Measurements from ENCODE around the gene NAP1L4.

Gene NAP1L4

DNA sequence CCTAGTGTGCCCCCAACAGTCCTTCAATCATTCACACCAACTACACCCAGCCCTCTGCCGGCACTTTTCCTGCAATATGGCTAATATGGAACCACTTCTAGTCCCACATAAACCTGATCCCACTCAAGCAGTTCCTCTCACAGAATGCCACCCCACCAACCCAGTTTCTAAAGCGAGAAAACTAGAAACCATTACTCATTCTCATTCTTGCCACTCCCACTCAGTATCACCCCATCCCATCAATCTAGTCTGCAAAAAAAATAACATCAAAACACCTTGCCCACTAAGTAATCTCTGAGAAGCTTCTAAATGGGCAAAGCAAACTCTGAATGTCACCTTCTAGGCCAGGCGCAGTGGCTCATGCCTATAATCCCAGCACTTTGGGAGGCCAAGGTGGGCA, 17.9 kb downstream of the NAP1L4 start:
- no peak overlapping the region for H3K4me3 ChIP-seq (ENCODE audit: low read depth, low read length)
- TF ChIP-seq, protein P1, sequence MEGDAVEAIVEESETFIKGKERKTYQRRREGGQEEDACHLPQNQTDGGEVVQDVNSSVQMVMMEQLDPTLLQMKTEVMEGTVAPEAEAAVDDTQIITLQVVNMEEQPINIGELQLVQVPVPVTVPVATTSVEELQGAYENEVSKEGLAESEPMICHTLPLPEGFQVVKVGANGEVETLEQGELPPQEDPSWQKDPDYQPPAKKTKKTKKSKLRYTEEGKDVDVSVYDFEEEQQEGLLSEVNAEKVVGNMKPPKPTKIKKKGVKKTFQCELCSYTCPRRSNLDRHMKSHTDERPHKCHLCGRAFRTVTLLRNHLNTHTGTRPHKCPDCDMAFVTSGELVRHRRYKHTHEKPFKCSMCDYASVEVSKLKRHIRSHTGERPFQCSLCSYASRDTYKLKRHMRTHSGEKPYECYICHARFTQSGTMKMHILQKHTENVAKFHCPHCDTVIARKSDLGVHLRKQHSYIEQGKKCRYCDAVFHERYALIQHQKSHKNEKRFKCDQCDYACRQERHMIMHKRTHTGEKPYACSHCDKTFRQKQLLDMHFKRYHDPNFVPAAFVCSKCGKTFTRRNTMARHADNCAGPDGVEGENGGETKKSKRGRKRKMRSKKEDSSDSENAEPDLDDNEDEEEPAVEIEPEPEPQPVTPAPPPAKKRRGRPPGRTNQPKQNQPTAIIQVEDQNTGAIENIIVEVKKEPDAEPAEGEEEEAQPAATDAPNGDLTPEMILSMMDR (IDR thresholded peaks at IDR 0.05; ENCODE audit: low read depth, low read length): no peak

DNA sequence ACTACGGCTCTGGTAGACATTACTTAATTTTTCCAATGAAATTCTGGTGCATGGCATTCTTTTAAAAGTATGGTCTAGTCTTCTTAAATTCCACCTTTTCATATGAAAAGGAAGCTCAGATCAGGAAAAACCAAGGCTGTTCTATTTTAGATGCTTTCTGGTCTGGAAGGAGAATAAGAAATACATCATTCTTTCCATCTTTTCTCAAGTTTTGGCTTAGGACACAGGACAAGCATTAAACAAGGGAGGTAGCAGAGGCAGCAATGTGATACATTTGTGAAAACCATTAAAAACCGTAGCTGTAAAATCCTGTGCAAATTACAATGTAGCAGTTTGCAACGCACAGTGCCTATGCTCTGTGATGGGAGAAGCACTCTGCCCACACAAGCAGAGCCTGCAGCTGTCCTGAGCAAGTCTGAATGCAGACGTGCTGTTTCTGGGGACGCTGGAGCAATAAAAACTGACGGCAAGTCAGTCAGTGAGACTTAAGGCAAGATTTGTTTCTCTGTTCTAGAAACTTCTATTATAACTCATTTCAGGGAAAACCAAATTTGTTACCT, 23.7 kb downstream of the NAP1L4 start:
- no peak overlapping the region for H3K4me3 ChIP-seq (ENCODE audit: low read depth, low read length)
- TF ChIP-seq, protein P1 (IDR thresholded peaks at IDR 0.05; ENCODE audit: low read depth, low read length): no peak

DNA sequence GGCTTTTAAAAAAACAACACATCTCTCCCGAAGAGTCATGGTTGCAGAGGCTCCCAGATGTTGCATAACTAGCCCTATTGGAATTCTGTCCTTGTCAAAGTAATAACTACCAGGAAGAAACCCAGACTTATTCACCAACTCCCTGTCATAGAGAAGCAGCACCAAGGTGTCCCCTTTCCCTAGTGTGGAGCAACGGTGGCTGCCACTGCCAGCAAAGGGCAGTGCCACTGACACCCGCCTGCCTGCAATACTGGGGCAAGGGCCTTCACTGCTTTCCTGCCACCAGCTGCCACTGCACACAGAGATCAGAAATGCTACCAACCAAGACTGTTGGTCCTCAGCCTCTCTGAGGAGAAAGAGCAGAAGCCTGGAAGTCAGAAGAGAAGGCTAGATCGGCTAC, 27.3 kb downstream of the NAP1L4 start:
- H3K4me3 ChIP-seq (ENCODE audit: low read depth, low read length): no peak overlapping the region
- TF ChIP-seq, protein P1 (IDR thresholded peaks at IDR 0.05; ENCODE audit: low read depth, low read length): no peak

DNA sequence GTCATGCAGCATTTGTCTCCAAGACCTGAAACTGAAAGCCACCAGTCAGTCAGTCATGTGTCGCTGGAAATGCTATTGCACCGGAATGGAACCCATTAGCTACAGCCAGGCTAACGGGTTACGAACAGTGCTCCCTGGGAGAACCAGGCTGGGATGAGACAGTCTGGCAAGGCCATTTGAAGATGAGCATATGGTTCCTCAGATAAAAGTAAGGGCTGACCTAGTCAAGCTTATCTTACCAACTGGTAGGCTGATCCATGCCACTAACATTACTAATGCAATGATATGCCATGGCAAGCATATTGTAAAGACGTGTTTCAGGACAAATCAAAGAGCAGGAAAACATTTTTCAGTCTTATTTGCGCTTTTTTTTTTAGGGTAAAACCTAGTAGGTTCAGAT, 28.4 kb downstream of the NAP1L4 start:
- H3K4me3 ChIP-seq (ENCODE audit: low read depth, low read length): no peak overlapping the region
- TF ChIP-seq, protein P1 (IDR thresholded peaks at IDR 0.05; ENCODE audit: low read depth, low read length): no peak

DNA sequence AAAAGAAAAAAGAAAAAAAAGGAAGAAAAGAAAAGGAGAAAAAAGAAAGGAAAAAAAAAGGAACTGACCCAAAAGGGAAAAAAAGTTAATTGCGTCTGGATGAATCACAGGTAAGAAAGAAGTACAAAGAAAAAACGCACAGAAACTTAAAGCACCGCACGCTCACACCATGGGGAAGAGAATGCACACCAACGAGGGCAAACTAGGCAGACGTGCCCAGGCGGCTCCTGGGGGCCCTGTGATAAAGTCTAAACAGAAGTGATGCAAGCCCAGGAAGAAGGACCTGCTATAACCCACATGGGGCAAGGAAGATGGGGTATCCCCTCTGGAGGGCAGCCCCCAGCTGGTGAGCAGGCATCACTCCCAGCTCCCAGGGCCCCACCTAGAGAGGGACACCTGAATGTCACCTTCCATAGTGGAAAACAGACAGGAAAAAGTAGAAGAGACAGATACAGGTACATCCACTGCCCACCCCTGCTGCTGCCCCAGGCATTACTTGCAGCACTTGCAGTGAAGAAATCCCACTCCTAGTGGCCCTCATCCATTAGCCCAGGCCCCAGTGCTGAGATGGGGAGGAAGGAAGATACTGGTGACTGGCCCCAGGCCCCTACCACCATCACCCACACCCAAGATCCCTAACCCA, 28.9 kb downstream of the NAP1L4 start:
- TF ChIP-seq, protein P1 (IDR thresholded peaks at IDR 0.05; ENCODE audit: low read depth, low read length): no peak

DNA sequence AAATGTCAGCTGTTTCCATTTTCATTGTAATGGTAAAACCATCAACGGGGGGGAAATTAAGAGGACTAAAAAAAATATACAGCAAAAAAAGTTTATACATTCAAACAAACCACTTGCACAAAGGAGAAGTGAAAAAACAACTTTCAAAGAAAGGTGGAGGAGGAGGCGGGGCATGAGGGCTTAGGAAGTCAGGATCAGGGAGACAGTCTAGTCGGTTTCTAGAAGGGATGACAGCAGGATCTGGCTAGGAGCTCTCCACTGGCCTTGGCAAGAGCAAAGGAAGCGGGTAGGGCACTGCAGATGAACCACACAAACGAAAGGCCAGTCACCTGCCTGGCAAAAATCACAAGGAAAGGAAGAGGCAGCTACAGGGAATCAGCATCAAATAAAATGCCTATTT, 31.0 kb downstream of the NAP1L4 start:
- TF ChIP-seq, protein P1 (IDR thresholded peaks at IDR 0.05; ENCODE audit: low read depth, low read length): no peak

More for the DNA sequence above, 28.9 kb downstream of the NAP1L4 start:
- no peak overlapping the region for H3K4me3 ChIP-seq (ENCODE audit: low read depth, low read length)

DNA sequence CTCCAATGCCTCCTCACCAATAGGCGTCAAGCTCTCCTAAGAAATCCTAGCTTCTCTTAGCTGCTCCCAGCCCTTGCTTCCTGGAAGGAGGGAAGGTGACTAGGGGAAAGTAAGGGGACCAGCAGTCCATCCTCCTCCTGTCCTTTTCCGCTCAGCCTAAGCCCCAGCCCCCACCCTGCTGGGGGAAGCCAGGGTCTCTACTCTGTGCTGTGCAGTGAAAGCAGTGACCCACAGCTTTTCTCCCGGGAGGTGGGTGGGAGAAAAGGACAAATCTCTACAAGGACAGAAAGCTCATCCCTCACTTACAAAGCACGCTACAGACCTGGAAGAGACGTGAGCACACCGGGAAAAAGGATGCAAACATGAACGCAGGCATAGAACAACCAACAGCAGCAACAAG, 32.0 kb downstream of the NAP1L4 start:
- TF ChIP-seq, protein P1 (IDR thresholded peaks at IDR 0.05; ENCODE audit: low read depth, low read length): no peak
- no peak overlapping the region for H3K4me3 ChIP-seq (ENCODE audit: low read depth, low read length)

More for the DNA sequence above, 31.0 kb downstream of the NAP1L4 start:
- H3K4me3 ChIP-seq (ENCODE audit: low read depth, low read length): no peak overlapping the region

All from WI38 (cell line).